Measurements from ENCODE around the gene DDX47. TPM values are rescaled to one million over a fixed set of nuclear protein-coding genes. Genes with fewer than 3 reads are reported as not detected.
A peak's percentile ranks its signal among the peaks of the same experiment; 100 is the strongest.
"Not testable (repeated sequence)": the region's sequence is repeated elsewhere in the genome, so short reads cannot be mapped to it uniquely, and the experiment has no call there.

DDX47 gene
- total and polyA plus RNA-seq, 2 experiments from 2014 or later, result 42.0 to 67.6 TPM

GRCh38 chr12:12797794-12798152 lies 15.4 kb upstream of the DDX47 start:
- H3K9me3 ChIP-seq (ENCODE audit: low read depth), result no peaks in the 10 kb centered on the region
- no peaks in the 10 kb centered on the region for H3K36me3 ChIP-seq
- no peak for DNase-seq (ENCODE audit: low read depth in 1 of 2, low spot score in 1 of 2)
- no peaks in the 10 kb centered on the region for H3K4me1 ChIP-seq (ENCODE audit: low read depth)
- H3K4me3 ChIP-seq, result no peak overlapping the region
- H3K27me3 ChIP-seq, result no peaks in the 10 kb centered on the region
- H3K27ac ChIP-seq, result no peak overlapping the region
- TF ChIP-seq CTCF (IDR thresholded peaks at IDR 0.05; ENCODE audit: low read depth, low read length), result no peak

GRCh38 chr12:12798480-12798879 lies 14.7 kb upstream of the DDX47 start:
- DNase-seq (ENCODE audit: low read depth in 1 of 2, low spot score in 1 of 2), result no peak
- H3K4me1 ChIP-seq (ENCODE audit: low read depth), result no peaks in the 10 kb centered on the region
- H3K4me3 ChIP-seq, result no peak overlapping the region
- no peaks in the 10 kb centered on the region for H3K27me3 ChIP-seq
- no peak overlapping the region for H3K27ac ChIP-seq
- TF ChIP-seq CTCF (IDR thresholded peaks at IDR 0.05; ENCODE audit: low read depth, low read length), result no peak
- no peaks in the 10 kb centered on the region for H3K9me3 ChIP-seq (ENCODE audit: low read depth)
- no peaks in the 10 kb centered on the region for H3K36me3 ChIP-seq

GRCh38 chr12:12799163-12799920 lies 13.8 kb upstream of the DDX47 start:
- DNase-seq (ENCODE audit: low read depth in 1 of 2, low spot score in 1 of 2), result no peak
- no peak for TF ChIP-seq CTCF (IDR thresholded peaks at IDR 0.05; ENCODE audit: low read depth, low read length)
- no peaks in the 10 kb centered on the region for H3K4me1 ChIP-seq (ENCODE audit: low read depth)
- no peaks in the 10 kb centered on the region for H3K27me3 ChIP-seq
- no peak overlapping the region for H3K27ac ChIP-seq
- H3K36me3 ChIP-seq, result no peaks in the 10 kb centered on the region
- no peaks in the 10 kb centered on the region for H3K9me3 ChIP-seq (ENCODE audit: low read depth)
- no peak overlapping the region for H3K4me3 ChIP-seq

- Histone ChIP-seq H3K27ac (no peak overlapping the region), H3K4me3 (no peak overlapping the region), H3K9me3 (ENCODE audit: low read depth) (no peaks in the 10 kb centered on the region), H3K4me1 (ENCODE audit: low read depth) (no peaks in the 10 kb centered on the region), H3K36me3 (no peaks in the 10 kb centered on the region), H3K27me3 (no peaks in the 10 kb centered on the region)
- peak in 1 of 2 donors; percentile 74 for DNase-seq (ENCODE audit: low read depth in 1 of 2, low spot score in 1 of 2)
- TF ChIP-seq CTCF (IDR thresholded peaks at IDR 0.05; ENCODE audit: low read depth, low read length), result no peak
These were observed 12.6 kb upstream of the DDX47 start for GRCh38 chr12:12800406-12801180.

GRCh38 chr12:12801656-12802055 lies 11.5 kb upstream of the DDX47 start:
- not testable (repeated sequence) for H3K27ac ChIP-seq

GRCh38 chr12:12803186-12803585 lies 10.0 kb upstream of the DDX47 start:
- DNase-seq (ENCODE audit: low read depth in 1 of 2, low spot score in 1 of 2), result peak in 1 of 2 donors; percentile 60
- TF ChIP-seq CTCF (IDR thresholded peaks at IDR 0.05; ENCODE audit: low read depth, low read length), result no peak
- H3K4me3 ChIP-seq, result no peak overlapping the region
- no peaks in the 10 kb centered on the region for H3K27me3 ChIP-seq
- H3K4me1 ChIP-seq (ENCODE audit: low read depth), result peaks cover 2% of the 10 kb centered on the region
- H3K9me3 ChIP-seq (ENCODE audit: low read depth), result no peaks in the 10 kb centered on the region
- no peaks in the 10 kb centered on the region for H3K36me3 ChIP-seq
- H3K27ac ChIP-seq, result no peak overlapping the region

More at GRCh38 chr12:12801656-12802055, 11.5 kb upstream of the DDX47 start:
- H3K4me3 ChIP-seq; H3K4me1 ChIP-seq (ENCODE audit: low read depth); H3K27me3 ChIP-seq; H3K9me3 ChIP-seq (ENCODE audit: low read depth); H3K36me3 ChIP-seq; DNase-seq (ENCODE audit: low read depth in 1 of 2, low spot score in 1 of 2): not testable (repeated sequence)
